SK-N-DZ (cell line): Measurements from ENCODE around the gene NLRP5.
"Not testable (repeated sequence)": the region's sequence is repeated elsewhere in the genome, so short reads cannot be mapped to it uniquely, and the experiment has no call there.

Source experiments
- DNase-seq: peaks from one replicate; pipeline ENCODE4 v3.0.0-alpha.2; 2015; ENCODE audit warnings: low spot score

Gene NLRP5

GRCh38 chr19:56098731-56099568 lies 112.4 kb downstream of the NLRP5 start:
- no peak for DNase-seq

GRCh38 chr19:56099638-56100539 lies 113.3 kb downstream of the NLRP5 start:
- DNase-seq: no peak

- DNase-seq: no peak
Measured at GRCh38 chr19:56101095-56101494, 114.5 kb downstream of the NLRP5 start.

- no peak for DNase-seq
Measured at GRCh38 chr19:56101746-56102535, 115.4 kb downstream of the NLRP5 start.

GRCh38 chr19:56103027-56103614 lies 116.5 kb downstream of the NLRP5 start:
- DNase-seq: no peak

- DNase-seq: no peak
Measured at GRCh38 chr19:56104423-56104822, 117.8 kb downstream of the NLRP5 start.

GRCh38 chr19:56105090-56105701 lies 118.6 kb downstream of the NLRP5 start:
- no peak for DNase-seq

- DNase-seq: not testable (repeated sequence)
Measured at GRCh38 chr19:56105831-56106396, 119.3 kb downstream of the NLRP5 start.

GRCh38 chr19:56106397-56106849 lies 119.8 kb downstream of the NLRP5 start:
- no peak for DNase-seq

- DNase-seq: no peak
Measured at GRCh38 chr19:56106993-56107392, 120.4 kb downstream of the NLRP5 start.

GRCh38 chr19:56107626-56108351 lies 121.2 kb downstream of the NLRP5 start:
- no peak for DNase-seq

- no peak for DNase-seq
Measured at GRCh38 chr19:56108447-56109195, 122.0 kb downstream of the NLRP5 start.

- DNase-seq: no peak
Measured at GRCh38 chr19:56109226-56109625, 122.7 kb downstream of the NLRP5 start.

GRCh38 chr19:56110515-56111448 lies 124.2 kb downstream of the NLRP5 start:
- DNase-seq: peak; percentile 32
